PC-3 (cell line): ENCODE data around the gene E2F3. TPM values are rescaled to one million over a fixed set of nuclear protein-coding genes. Genes with fewer than 3 reads are reported as not detected.

Experiments used
- ATAC-seq: fragments of 200-7000 bp; cut with Tn5 transposase; 2 replicates; pipeline ENCODE4 v1.9.1; 2020; ENCODE audit warnings: mild to moderate bottlenecking, moderate library complexity
- BruUV-seq: library from RNA; stranded (reverse); fragments of 400-500 nt; replicated peaks from 2 replicates; lab custom pipeline; 2021; lab: Mats Ljungman, UMichigan
- CTCF ChIA-PET: fragments of 300-600 bp; sonication (Branson Sonifier 250); formaldehyde crosslinking; loops from one replicate; lab custom pipeline; 2022; ENCODE audit warnings: antibody characterized with exemption; lab: Charles Lee
- POLR2A ChIA-PET: fragments of 300-600 bp; sonication (Branson Sonifier 250); formaldehyde crosslinking; loops from one replicate; lab custom pipeline; 2022; ENCODE audit warnings: antibody characterized with exemption; ENCODE audit not compliant: unreplicated experiment; lab: Charles Lee
- DNase-seq: peaks from one replicate; pipeline ENCODE4 v3.0.0-alpha.2; 2015
- H2AFZ ChIP-seq: fragments of 300-600 bp; sonication (generic); 2 replicates; pipeline ENCODE4 v1.6.0; 2016; ENCODE audit warnings: antibody characterized with exemption, low read length
- H3F3A ChIP-seq: fragments of 300-600 bp; sonication (generic); one replicate; pipeline ENCODE4 v1.6.0; 2017; ENCODE audit warnings: antibody characterized with exemption, low read length, control low read depth, mild to moderate bottlenecking; ENCODE audit not compliant: unreplicated experiment
- H3K27ac ChIP-seq: fragments of 300-600 bp; sonication (generic); 2 replicates; pipeline ENCODE4 v1.5.1; 2016; ENCODE audit warnings: mild to moderate bottlenecking, low read length
- H3K27me3 ChIP-seq: fragments of 300-600 bp; sonication (generic); 2 replicates; pipeline ENCODE4 v1.6.1; 2016; ENCODE audit warnings: low read length, mixed read lengths
- H3K36me3 ChIP-seq: fragments of 300-600 bp; sonication (generic); 2 replicates; pipeline ENCODE4 v1.6.1; 2016; ENCODE audit warnings: low read depth, mixed run types, low read length, mixed read lengths
- H3K4me1 ChIP-seq: fragments of 300-600 bp; sonication (generic); 2 replicates; pipeline ENCODE4 v1.5.1; 2016; ENCODE audit warnings: low read length; ENCODE audit not compliant: insufficient read depth
- H3K4me2 ChIP-seq: fragments of 300-600 bp; sonication (generic); 2 replicates; pipeline ENCODE4 v1.6.0; 2016; ENCODE audit warnings: low read length
- H3K4me3 ChIP-seq: fragments of 300-600 bp; sonication (generic); 2 replicates; pipeline ENCODE4 v1.5.1; 2016; ENCODE audit warnings: mild to moderate bottlenecking, low read length, mixed read lengths
- H3K79me2 ChIP-seq: fragments of 300-600 bp; sonication (generic); 2 replicates; pipeline ENCODE4 v1.6.1; 2017; ENCODE audit warnings: low read length, mixed read lengths
- H3K9ac ChIP-seq: fragments of 300-600 bp; sonication (generic); 2 replicates; pipeline ENCODE4 v1.6.0; 2016; ENCODE audit warnings: mild to moderate bottlenecking, low read length
- H3K9me2 ChIP-seq: fragments of 300-600 bp; sonication (generic); replicated peaks from 2 replicates; pipeline ENCODE4 v1.6.1; 2016; ENCODE audit warnings: mixed run types, low read length, mixed read lengths
- H3K9me3 ChIP-seq: fragments of 300-600 bp; sonication (generic); 2 replicates; pipeline ENCODE4 v1.6.1; 2016; ENCODE audit warnings: low read length, mixed read lengths
- H4K20me1 ChIP-seq: fragments of 300-600 bp; sonication (generic); 2 replicates; pipeline ENCODE4 v1.6.1; 2016; ENCODE audit warnings: low read length, mixed read lengths
- EZH2 ChIP-seq: fragments of 300-600 bp; sonication (generic); IDR thresholded peaks from one replicate; pipeline ENCODE4 v1.6.1; 2017; ENCODE audit warnings: antibody characterized with exemption, mild to moderate bottlenecking, low read length; ENCODE audit not compliant: unreplicated experiment
- EZH2phosphoT487 ChIP-seq: fragments of 300-600 bp; sonication (generic); IDR thresholded peaks from 2 replicates; pipeline ENCODE4 v1.6.1; 2018; ENCODE audit warnings: mild to moderate bottlenecking, antibody characterized with exemption, low read length, borderline replicate concordance
- intact Hi-C: fragments of 100-400 bp; cut with micrococcal nuclease; formaldehyde crosslinking; loops from 2 replicates; pipeline ENCODE4 v1.9.0; 2023
- total RNA-seq: library from RNA; depleted of rRNA; stranded (reverse); fragments of >200 nt; gene quantifications from 2 replicates; pipeline ENCODE4 v1.2.3, GENCODE V29; 2014
- TF ChIP-seq, protein P1 (sequence below): fragments of 300-600 bp; sonication (generic); conservative IDR thresholded peaks from 2 replicates; pipeline ENCODE4 v1.5.1; 2017; ENCODE audit warnings: antibody characterized with exemption, low read depth, mild to moderate bottlenecking, low read length

The E2F3 gene
- total RNA-seq, 1 experiment from 2014 or later = 8.8 TPM

GRCh38 chr6:20433321-20433720 lies 31.6 kb downstream of the E2F3 start:
- Histone ChIP-seq H3K4me3 (no peak overlapping the region), H3K27me3 (no peaks in the 10 kb centered on the region), H2AFZ (no peak overlapping the region), H3K79me2 (peaks cover 86% of the 10 kb centered on the region), H3K27ac (no peak overlapping the region), H3K9ac (no peak overlapping the region), H3K4me1 (no peaks in the 10 kb centered on the region), H3K4me2 (no peak overlapping the region), H4K20me1 (peaks cover 14% of the 10 kb centered on the region; the same call in 1 of the 2 replicates), H3K36me3 (peaks cover 23% of the 10 kb centered on the region), H3K9me2 (no peaks in the 10 kb centered on the region), H3K9me3 (no peaks in the 10 kb centered on the region), H3F3A (no peaks in the 10 kb centered on the region)
- no TSS peak for BruUV-seq
- no peak for TF ChIP-seq EZH2phosphoT487
- TF ChIP-seq, protein P1, sequence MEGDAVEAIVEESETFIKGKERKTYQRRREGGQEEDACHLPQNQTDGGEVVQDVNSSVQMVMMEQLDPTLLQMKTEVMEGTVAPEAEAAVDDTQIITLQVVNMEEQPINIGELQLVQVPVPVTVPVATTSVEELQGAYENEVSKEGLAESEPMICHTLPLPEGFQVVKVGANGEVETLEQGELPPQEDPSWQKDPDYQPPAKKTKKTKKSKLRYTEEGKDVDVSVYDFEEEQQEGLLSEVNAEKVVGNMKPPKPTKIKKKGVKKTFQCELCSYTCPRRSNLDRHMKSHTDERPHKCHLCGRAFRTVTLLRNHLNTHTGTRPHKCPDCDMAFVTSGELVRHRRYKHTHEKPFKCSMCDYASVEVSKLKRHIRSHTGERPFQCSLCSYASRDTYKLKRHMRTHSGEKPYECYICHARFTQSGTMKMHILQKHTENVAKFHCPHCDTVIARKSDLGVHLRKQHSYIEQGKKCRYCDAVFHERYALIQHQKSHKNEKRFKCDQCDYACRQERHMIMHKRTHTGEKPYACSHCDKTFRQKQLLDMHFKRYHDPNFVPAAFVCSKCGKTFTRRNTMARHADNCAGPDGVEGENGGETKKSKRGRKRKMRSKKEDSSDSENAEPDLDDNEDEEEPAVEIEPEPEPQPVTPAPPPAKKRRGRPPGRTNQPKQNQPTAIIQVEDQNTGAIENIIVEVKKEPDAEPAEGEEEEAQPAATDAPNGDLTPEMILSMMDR = no peak
- no peak for TF ChIP-seq EZH2
- no peak for ATAC-seq
- ChIA-PET CTCF (no interaction called here), POLR2A (no interaction called here)
- DNase-seq = no peak
- intact Hi-C loops = no loop called here

- no peaks in the 10 kb centered on the region for H3F3A ChIP-seq
- no peak overlapping the region for H3K4me2 ChIP-seq
- ATAC-seq (no peak), DNase-seq (no peak)
- CTCF ChIA-PET = no interaction called here
- peaks cover 8% of the 10 kb centered on the region; the same call in 1 of the 2 replicates for H4K20me1 ChIP-seq
- no peaks in the 10 kb centered on the region for H3K9me3 ChIP-seq
- POLR2A ChIA-PET = no interaction called here
- no peak overlapping the region for H3K9ac ChIP-seq
- H3K79me2 ChIP-seq = peaks cover 86% of the 10 kb centered on the region
- H2AFZ ChIP-seq = no peak overlapping the region
- no peak overlapping the region for H3K4me3 ChIP-seq
- no TSS peak for BruUV-seq
- no peak overlapping the region for H3K27ac ChIP-seq
- TF ChIP-seq EZH2 = no peak
- TF ChIP-seq, protein P1 = no peak
- no peak for TF ChIP-seq EZH2phosphoT487
- no peaks in the 10 kb centered on the region for H3K9me2 ChIP-seq
- H3K4me1 ChIP-seq = no peaks in the 10 kb centered on the region
- no peaks in the 10 kb centered on the region for H3K27me3 ChIP-seq
- intact Hi-C loops = no loop called here
- H3K36me3 ChIP-seq = peaks cover 24% of the 10 kb centered on the region
Observed at GRCh38 chr6:20433929-20434328, 32.2 kb downstream of the E2F3 start.

- Histone ChIP-seq H3K27ac (no peak overlapping the region), H3K4me1 (no peaks in the 10 kb centered on the region), H3K79me2 (peaks cover 87% of the 10 kb centered on the region), H3K4me2 (no peak overlapping the region), H2AFZ (no peak overlapping the region), H3K9me2 (no peaks in the 10 kb centered on the region), H3K9me3 (no peaks in the 10 kb centered on the region), H4K20me1 (peaks cover 4% of the 10 kb centered on the region; the same call in 1 of the 2 replicates), H3F3A (no peaks in the 10 kb centered on the region), H3K9ac (no peak overlapping the region), H3K36me3 (peaks cover 24% of the 10 kb centered on the region), H3K27me3 (no peaks in the 10 kb centered on the region), H3K4me3 (no peak overlapping the region)
- DNase-seq (no peak), ATAC-seq (no peak)
- TF ChIP-seq, protein P1 = no peak
- TF ChIP-seq EZH2phosphoT487 (no peak), EZH2 (no peak)
- ChIA-PET CTCF (no interaction called here), POLR2A (no interaction called here)
- BruUV-seq = no TSS peak
- intact Hi-C loops = no loop called here
Observed at GRCh38 chr6:20434766-20435165, 33.1 kb downstream of the E2F3 start.
